Smooth muscle cell (in vitro differentiated cells): ENCODE data around the gene CCR5. TPM values are rescaled to one million over a fixed set of nuclear protein-coding genes. Genes with fewer than 3 reads are reported as not detected.

Experiments used
- DNase-seq: peaks from one replicate; lab custom pipeline; 2025; ENCODE audit not compliant: unreplicated experiment; lab: John Stamatoyannopoulos, UW
- H2AFZ ChIP-seq: fragments of 200-600 bp; sonication (generic); 2 replicates; pipeline ENCODE4 v1.6.0; 2016; ENCODE audit warnings: antibody characterized with exemption, low read depth, mild to moderate bottlenecking
- H3F3A ChIP-seq: fragments of 200-600 bp; sonication (generic); 2 replicates; pipeline ENCODE4 v1.6.0; 2017; ENCODE audit warnings: antibody characterized with exemption, low read depth
- H3K27ac ChIP-seq: fragments of 200-600 bp; sonication (generic); 2 replicates; pipeline ENCODE4 v1.5.1; 2016; ENCODE audit warnings: low read depth, mild to moderate bottlenecking
- H3K27me3 ChIP-seq: fragments of 200-600 bp; sonication (generic); 2 replicates; pipeline ENCODE4 v1.6.1; 2016; ENCODE audit warnings: low read depth, mild to moderate bottlenecking
- H3K36me3 ChIP-seq: fragments of 200-600 bp; sonication (generic); 2 replicates; pipeline ENCODE4 v1.5.1; 2016; ENCODE audit warnings: low read depth
- H3K4me1 ChIP-seq: fragments of 200-600 bp; sonication (generic); 2 replicates; pipeline ENCODE4 v1.5.1; 2016; ENCODE audit warnings: low read depth
- H3K4me2 ChIP-seq: fragments of 200-600 bp; sonication (generic); 2 replicates; pipeline ENCODE4 v1.6.0; 2016; ENCODE audit warnings: mild to moderate bottlenecking
- H3K4me3 ChIP-seq: fragments of 200-600 bp; sonication (generic); 2 replicates; pipeline ENCODE4 v1.5.1; 2016; ENCODE audit warnings: mild to moderate bottlenecking
- H3K79me2 ChIP-seq: fragments of 200-600 bp; sonication (generic); 2 replicates; pipeline ENCODE4 v1.6.0; 2016; ENCODE audit warnings: low read depth, mild to moderate bottlenecking
- H3K9ac ChIP-seq: fragments of 200-600 bp; sonication (generic); 2 replicates; pipeline ENCODE4 v1.6.0; 2016; ENCODE audit warnings: low read depth
- H3K9me3 ChIP-seq: fragments of 200-600 bp; sonication (generic); replicated peaks from 2 replicates; pipeline ENCODE4 v1.5.1; 2016; ENCODE audit warnings: low read depth
- H4K20me1 ChIP-seq: fragments of 200-600 bp; sonication (generic); 2 replicates; pipeline ENCODE4 v1.6.0; 2016; ENCODE audit warnings: low read depth
- CTCF ChIP-seq: fragments of 200-600 bp; sonication (generic); IDR thresholded peaks from 2 replicates; pipeline ENCODE4 v1.5.1; 2017; ENCODE audit warnings: borderline replicate concordance, mild to moderate bottlenecking, antibody characterized with exemption; ENCODE audit not compliant: insufficient read depth, poor library complexity, severe bottlenecking
- WGBS: methylation state at CpG from one replicate; pipeline ENCODE4 v1.1.7; 2016; ENCODE audit warnings: low lambda C conversion rate; 5-methylcytosine and 5-hydroxymethylcytosine counted together
- polyA plus RNA-seq: library from polyadenylated mRNA; unstranded; fragments of >200 nt; fragmentation: Nextera tagmentation; extraction: Ambion mirVana; gene quantifications from 2 replicates; pipeline ENCODE4 v1.2.1, GENCODE V29; 2016
- total RNA-seq: library from RNA; depleted of rRNA; stranded (reverse); fragments of >200 nt; gene quantifications from 2 replicates; pipeline ENCODE4 v1.2.3, GENCODE V29; 2014

CCR5 gene
- total and polyA plus RNA-seq, 2 experiments from 2014 or later: not detected

GRCh38 chr3:46419816-46420215 lies 49.1 kb downstream of the CCR5 start:
- H3K9me3 ChIP-seq: no peaks in the 10 kb centered on the region
- 93% methylated on average over 4 of the region's 4 CpGs for WGBS

GRCh38 chr3:46420931-46421330 lies 50.2 kb downstream of the CCR5 start:
- Histone ChIP-seq H3K9me3 (no peaks in the 10 kb centered on the region), H3K27ac (no peak overlapping the region), H3K27me3 (no peaks in the 10 kb centered on the region), H3K4me1 (no peaks in the 10 kb centered on the region), H4K20me1 (no peaks in the 10 kb centered on the region), H3F3A (no peaks in the 10 kb centered on the region), H3K4me3 (no peak overlapping the region), H3K9ac (no peak overlapping the region), H3K36me3 (no peaks in the 10 kb centered on the region), H3K79me2 (no peaks in the 10 kb centered on the region), H3K4me2 (no peak overlapping the region), H2AFZ (no peak overlapping the region)
- WGBS: 92% methylated on average over 2 of the region's 2 CpGs
- TF ChIP-seq CTCF: no peak
- no peak for DNase-seq

More at GRCh38 chr3:46419816-46420215, 49.1 kb downstream of the CCR5 start:
- no peak for DNase-seq
- H2AFZ ChIP-seq: no peak overlapping the region
- no peaks in the 10 kb centered on the region for H3F3A ChIP-seq
- H3K9ac ChIP-seq: no peak overlapping the region
- peaks cover 6% of the 10 kb centered on the region for H3K27me3 ChIP-seq
- no peak for TF ChIP-seq CTCF
- H4K20me1 ChIP-seq: no peaks in the 10 kb centered on the region
- no peak overlapping the region for H3K4me2 ChIP-seq
- no peaks in the 10 kb centered on the region for H3K4me1 ChIP-seq
- H3K27ac ChIP-seq: no peak overlapping the region
- no peak overlapping the region for H3K4me3 ChIP-seq
- no peaks in the 10 kb centered on the region for H3K36me3 ChIP-seq
- H3K79me2 ChIP-seq: no peaks in the 10 kb centered on the region

- H3K27me3 ChIP-seq: no peaks in the 10 kb centered on the region
- H3K79me2 ChIP-seq: no peaks in the 10 kb centered on the region
- H4K20me1 ChIP-seq: no peaks in the 10 kb centered on the region
- TF ChIP-seq CTCF: no peak
- H2AFZ ChIP-seq: no peak overlapping the region
- no peaks in the 10 kb centered on the region for H3K4me1 ChIP-seq
- H3K27ac ChIP-seq: no peak overlapping the region
- 86% methylated on average over 6 of the region's 6 CpGs for WGBS
- H3K4me2 ChIP-seq: no peak overlapping the region
- no peaks in the 10 kb centered on the region for H3K36me3 ChIP-seq
- H3F3A ChIP-seq: no peaks in the 10 kb centered on the region
- no peaks in the 10 kb centered on the region for H3K9me3 ChIP-seq
- DNase-seq: no peak
- no peak overlapping the region for H3K9ac ChIP-seq
- no peak overlapping the region for H3K4me3 ChIP-seq
These were observed 51.9 kb downstream of the CCR5 start for GRCh38 chr3:46422617-46423016.

- no peak overlapping the region for H2AFZ ChIP-seq
- no peak overlapping the region for H3K4me3 ChIP-seq
- H3K9ac ChIP-seq: no peak overlapping the region
- no peaks in the 10 kb centered on the region for H3K27me3 ChIP-seq
- H3K9me3 ChIP-seq: no peaks in the 10 kb centered on the region
- WGBS: 83% methylated on average over 5 of the region's 5 CpGs
- no peak overlapping the region for H3K27ac ChIP-seq
- no peak for TF ChIP-seq CTCF
- no peaks in the 10 kb centered on the region for H3K79me2 ChIP-seq
- no peaks in the 10 kb centered on the region for H3F3A ChIP-seq
- H3K4me1 ChIP-seq: no peaks in the 10 kb centered on the region
- no peak for DNase-seq
- H4K20me1 ChIP-seq: no peaks in the 10 kb centered on the region
- H3K4me2 ChIP-seq: no peak overlapping the region
- no peaks in the 10 kb centered on the region for H3K36me3 ChIP-seq
These were observed 52.8 kb downstream of the CCR5 start for GRCh38 chr3:46423588-46423987.

Other genes with a start within 250 kb of the CCR5 start
- 0.76 TPM in 1 of 2 replicates, not detected in the other for gene CCR1, start 162.6 kb upstream of the CCR5 start, total RNA-seq
- gene CCR1, start 162.6 kb upstream of the CCR5 start, polyA plus RNA-seq: 0.19 TPM in 1 of 2 replicates, not detected in the other
- gene CCR3, start 128.5 kb upstream of the CCR5 start, total RNA-seq: not detected in 2 replicates
- gene CCR3, start 128.5 kb upstream of the CCR5 start, polyA plus RNA-seq: not detected in 2 replicates
- not detected in 2 replicates for gene CCR2, start 16.8 kb upstream of the CCR5 start, total RNA-seq
- gene CCR2, start 16.8 kb upstream of the CCR5 start, polyA plus RNA-seq: not detected in 2 replicates
- gene CCRL2, start 36.3 kb downstream of the CCR5 start, total RNA-seq: not detected in 2 replicates
- gene CCRL2, start 36.3 kb downstream of the CCR5 start, polyA plus RNA-seq: not detected in 2 replicates
- gene LTF, start 94.0 kb downstream of the CCR5 start, total RNA-seq: not detected in 2 replicates
- not detected in 2 replicates for gene LTF, start 94.0 kb downstream of the CCR5 start, polyA plus RNA-seq
- not detected in 2 replicates for gene RTP3, start 127.0 kb downstream of the CCR5 start, total RNA-seq
- gene RTP3, start 127.0 kb downstream of the CCR5 start, polyA plus RNA-seq: 0.19 and 1.3 TPM in 2 replicates
- gene LRRC2, start 195.4 kb downstream of the CCR5 start, total RNA-seq: 1.0 and 2.0 TPM in 2 replicates
- gene LRRC2, start 195.4 kb downstream of the CCR5 start, polyA plus RNA-seq: 1.7 and 2.7 TPM in 2 replicates
- not detected in 2 replicates for gene FAM240A, start 241.6 kb downstream of the CCR5 start, total RNA-seq
- gene FAM240A, start 241.6 kb downstream of the CCR5 start, polyA plus RNA-seq: not detected in 2 replicates